ENCODE results near the gene GGACT.

DNA sequence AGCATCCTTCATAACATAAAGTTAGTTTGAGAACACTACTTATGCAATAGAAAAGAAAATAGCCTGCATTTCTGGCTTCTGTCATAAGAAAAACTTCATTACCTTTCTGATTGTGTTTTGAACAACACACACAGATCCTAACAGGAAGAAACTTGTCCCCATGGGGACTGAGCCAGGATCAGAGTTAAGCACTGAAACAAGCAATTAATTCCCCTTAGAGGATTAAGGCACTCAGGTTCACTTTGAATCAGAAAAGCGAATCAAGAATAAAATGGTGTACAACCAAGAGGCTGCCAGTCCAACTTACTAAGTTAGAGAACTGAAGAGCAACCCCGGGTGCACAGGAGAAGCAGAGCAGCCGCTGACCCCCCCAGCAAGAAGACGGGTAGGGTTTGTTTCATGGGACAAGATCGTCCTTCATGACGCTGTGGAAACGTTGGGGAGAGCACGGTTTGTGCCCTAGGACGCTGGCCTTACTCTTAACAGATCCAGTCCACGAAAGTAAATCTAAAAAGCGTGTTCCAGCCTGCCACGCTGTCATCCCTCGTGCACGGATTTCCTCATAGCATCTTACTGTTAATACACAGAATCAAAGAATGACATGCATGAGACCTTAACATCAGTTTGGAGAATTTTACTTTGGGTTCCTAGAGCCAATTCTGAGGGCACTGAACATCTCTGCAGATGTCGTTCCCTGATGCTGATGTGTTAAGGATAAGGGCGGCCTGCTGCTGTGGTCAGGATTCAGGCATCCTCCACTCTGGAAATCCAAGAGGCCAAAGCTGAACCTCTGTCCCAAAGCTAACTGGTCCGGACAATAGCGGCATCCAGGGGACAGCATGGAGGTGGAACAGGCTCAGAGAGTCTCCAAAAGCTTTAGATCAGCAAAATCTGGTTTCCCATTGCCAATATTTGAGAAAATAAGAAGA, 46.4 kb downstream of the GGACT start:
- TF ChIP-seq, protein P1, sequence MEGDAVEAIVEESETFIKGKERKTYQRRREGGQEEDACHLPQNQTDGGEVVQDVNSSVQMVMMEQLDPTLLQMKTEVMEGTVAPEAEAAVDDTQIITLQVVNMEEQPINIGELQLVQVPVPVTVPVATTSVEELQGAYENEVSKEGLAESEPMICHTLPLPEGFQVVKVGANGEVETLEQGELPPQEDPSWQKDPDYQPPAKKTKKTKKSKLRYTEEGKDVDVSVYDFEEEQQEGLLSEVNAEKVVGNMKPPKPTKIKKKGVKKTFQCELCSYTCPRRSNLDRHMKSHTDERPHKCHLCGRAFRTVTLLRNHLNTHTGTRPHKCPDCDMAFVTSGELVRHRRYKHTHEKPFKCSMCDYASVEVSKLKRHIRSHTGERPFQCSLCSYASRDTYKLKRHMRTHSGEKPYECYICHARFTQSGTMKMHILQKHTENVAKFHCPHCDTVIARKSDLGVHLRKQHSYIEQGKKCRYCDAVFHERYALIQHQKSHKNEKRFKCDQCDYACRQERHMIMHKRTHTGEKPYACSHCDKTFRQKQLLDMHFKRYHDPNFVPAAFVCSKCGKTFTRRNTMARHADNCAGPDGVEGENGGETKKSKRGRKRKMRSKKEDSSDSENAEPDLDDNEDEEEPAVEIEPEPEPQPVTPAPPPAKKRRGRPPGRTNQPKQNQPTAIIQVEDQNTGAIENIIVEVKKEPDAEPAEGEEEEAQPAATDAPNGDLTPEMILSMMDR (IDR thresholded peaks at IDR 0.05; ENCODE audit: low read depth, low read length): no peak
- TF ChIP-seq EZH2phosphoT487 (IDR thresholded peaks at IDR 0.05; ENCODE audit: low read depth): no peak

All from OCI-LY3 (cell line).